ENCODE results near the gene MMD. TPM values are rescaled to one million over a fixed set of nuclear protein-coding genes. Genes with fewer than 3 reads are reported as not detected.
A peak's percentile ranks its signal among the peaks of the same experiment; 100 is the strongest.

The MMD gene
- polyA plus RNA-seq, 3 donors, result 3.4 to 7.0 (median 4.6) TPM

- Mint-ChIP-seq H3K27me3 (ENCODE audit: low read depth in 3 of 3) (peaks cover 0 to 3% (median 0%) of the 10 kb centered on the region in 3 donors), H3K27ac (peak overlapping the region in 1 of 7 donors; percentile 6), H3K36me3 (peaks cover 29 to 40% of the 10 kb centered on the region in 2 donors), H3K4me3 (no peak overlapping the region), H3K4me1 (peaks cover 23% of the 10 kb centered on the region), H3K9me3 (no peaks in the 10 kb centered on the region)
- no peak overlapping the region for H3K4me3 ChIP-seq (replicated peaks in 1 of 3; ENCODE audit: low read depth in 2 of 3, low read length in 3 of 3)
- DNase-seq, result no peak
- peak overlapping the region in 1 of 2 donors; percentile 78 for H3K27ac ChIP-seq (ENCODE audit: low read depth in 1 of 2, low read length in 2 of 2)
- H3K36me3 ChIP-seq (replicated peaks in 1 of 2; ENCODE audit: control insufficient read depth in 1 of 2, insufficient read depth in 2 of 2, low read length in 2 of 2), result peaks cover 15 to 24% of the 10 kb centered on the region in 2 donors
- no peak overlapping the region for H2AFZ ChIP-seq (ENCODE audit: insufficient read depth, low read depth, low read length, poor library complexity, severe bottlenecking)
- peak overlapping the region; percentile 46 for H3K9ac ChIP-seq (ENCODE audit: insufficient read depth, low read length, poor library complexity, severe bottlenecking)
- no CpG with 5 or more reads among the region's 5 CpGs for WGBS (ENCODE audit: insufficient coverage)
- no peak for TF ChIP-seq CTCF (IDR thresholded peaks at IDR 0.05)
- intact Hi-C loops (cut with micrococcal nuclease), result no loop called here
- H3K4me1 ChIP-seq (ENCODE audit: control insufficient read depth in 1 of 2, insufficient read depth in 2 of 2, low read length in 2 of 2), result peaks cover 22 to 26% of the 10 kb centered on the region in 2 donors
- no peaks in the 10 kb centered on the region for H4K20me1 ChIP-seq (ENCODE audit: insufficient read depth, low read length)
- H3K79me2 ChIP-seq (ENCODE audit: insufficient read depth, low read length), result no peaks in the 10 kb centered on the region
- H3K9me3 ChIP-seq (replicated peaks in 1 of 2; ENCODE audit: control insufficient read depth in 1 of 2, insufficient read depth in 1 of 2, low read length in 2 of 2), result no peaks in the 10 kb centered on the region
- H3K4me2 ChIP-seq (replicated peaks; ENCODE audit: extremely low read depth, low read length, poor library complexity, severe bottlenecking), result no peak overlapping the region
- H3K27me3 ChIP-seq (ENCODE audit: control insufficient read depth in 2 of 2, insufficient read depth in 2 of 2, low read length in 2 of 2), result no peaks in the 10 kb centered on the region
These were observed 25.7 kb downstream of the MMD start for GRCh38 chr17:55395803-55396505.

GRCh38 chr17:55394357-55395021 lies 27.1 kb downstream of the MMD start:
- WGBS (ENCODE audit: insufficient coverage), result no CpG with 5 or more reads among the region's 6 CpGs
- Mint-ChIP-seq H3K36me3 (peaks cover 24 to 31% of the 10 kb centered on the region in 2 donors), H3K4me3 (peak overlapping the region in 1 of 2 donors; percentile 21), H3K27me3 (ENCODE audit: low read depth in 3 of 3) (peaks cover 0 to 3% (median 0%) of the 10 kb centered on the region in 3 donors), H3K4me1 (peaks cover 23% of the 10 kb centered on the region), H3K9me3 (no peaks in the 10 kb centered on the region), H3K27ac (peak overlapping the region; percentile 76 to 92 (median 87))
- peak overlapping the region; percentile 60 for H2AFZ ChIP-seq (ENCODE audit: insufficient read depth, low read depth, low read length, poor library complexity, severe bottlenecking)
- no peaks in the 10 kb centered on the region for H3K27me3 ChIP-seq (ENCODE audit: control insufficient read depth in 2 of 2, insufficient read depth in 2 of 2, low read length in 2 of 2)
- intact Hi-C loops (cut with micrococcal nuclease), result no loop called here
- peak overlapping the region; percentile 46 for H3K9ac ChIP-seq (ENCODE audit: insufficient read depth, low read length, poor library complexity, severe bottlenecking)
- DNase-seq, result peak; percentile 54 to 74 (median 56)
- TF ChIP-seq CTCF (IDR thresholded peaks at IDR 0.05), result no peak
- H3K9me3 ChIP-seq (replicated peaks in 1 of 2; ENCODE audit: control insufficient read depth in 1 of 2, insufficient read depth in 1 of 2, low read length in 2 of 2), result no peaks in the 10 kb centered on the region
- peaks cover 22 to 26% of the 10 kb centered on the region in 2 donors for H3K4me1 ChIP-seq (ENCODE audit: control insufficient read depth in 1 of 2, insufficient read depth in 2 of 2, low read length in 2 of 2)
- H4K20me1 ChIP-seq (ENCODE audit: insufficient read depth, low read length), result no peaks in the 10 kb centered on the region
- H3K4me3 ChIP-seq (replicated peaks in 1 of 3; ENCODE audit: low read depth in 2 of 3, low read length in 3 of 3), result no peak overlapping the region
- H3K36me3 ChIP-seq (replicated peaks in 1 of 2; ENCODE audit: control insufficient read depth in 1 of 2, insufficient read depth in 2 of 2, low read length in 2 of 2), result peaks cover 10 to 11% of the 10 kb centered on the region in 2 donors
- no peaks in the 10 kb centered on the region for H3K79me2 ChIP-seq (ENCODE audit: insufficient read depth, low read length)
- H3K27ac ChIP-seq (ENCODE audit: low read depth in 1 of 2, low read length in 2 of 2), result peak overlapping the region; percentile 55 to 78
- peak overlapping the region; percentile 34 for H3K4me2 ChIP-seq (replicated peaks; ENCODE audit: extremely low read depth, low read length, poor library complexity, severe bottlenecking)

Measured in CD14-positive monocyte (primary cell).